ENCODE data around the gene GATC.

- TF ChIP-seq CTCF (IDR thresholded peaks at IDR 0.05), result no peak
- TF ChIP-seq POLR2A (IDR thresholded peaks at IDR 0.05), result no peak
These were observed 40.2 kb upstream of the GATC start for GRCh38 chr12:120406069-120406468.
